GM12878 (cell line): ENCODE results near the gene FSD1L. TPM values are rescaled to one million over a fixed set of nuclear protein-coding genes. Genes with fewer than 3 reads are reported as not detected.

Experiments used
- ATAC-seq: fragments of 200-7000 bp; cut with Tn5 transposase; 3 replicates; pipeline ENCODE4 v1.9.1; 2020; ENCODE audit warnings: mild to moderate bottlenecking, moderate library complexity
- BruUV-seq: library from RNA; stranded (reverse); fragments of 400-500 nt; replicated peaks from 2 replicates; lab custom pipeline; 2021; lab: Mats Ljungman, UMichigan
- CTCF ChIA-PET: fragments of 300-600 bp; sonication (Branson Sonifier 250); formaldehyde crosslinking; extraction: SDS; loops from one replicate; lab custom pipeline; 2021; ENCODE audit warnings: inconsistent platforms; lab: Yijun Ruan, JAX
- POLR2A ChIA-PET: fragments of 350-600 bp; formaldehyde crosslinking; extraction: SDS; loops from one replicate; lab custom pipeline; 2021; ENCODE audit warnings: inconsistent platforms; lab: Charles Lee
- RAD21 ChIA-PET: fragments of 300-600 bp; sonication (Branson Sonifier 250); formaldehyde crosslinking; loops from one replicate; lab custom pipeline; 2023; ENCODE audit warnings: antibody characterized with exemption; ENCODE audit not compliant: unreplicated experiment; lab: Charles Lee
- SMC1A ChIA-PET: fragments of 300-600 bp; sonication (Branson Sonifier 250); formaldehyde crosslinking; loops from one replicate; lab custom pipeline; 2023; ENCODE audit not compliant: unreplicated experiment, uncharacterized antibody; lab: Charles Lee
- DNase-seq: peaks from one replicate; pipeline ENCODE4 v3.0.0-alpha.2; 2011; ENCODE audit warnings: low read depth, low spot score
- FAIRE-seq: peaks from 3 replicates; lab custom pipeline; 2011; peaks lifted over from hg19 to GRCh38; lab: Jason Lieb, UNC
- H2AFZ ChIP-seq: 2 replicates; pipeline ENCODE4 v1.6.0; 2011; ENCODE audit warnings: low read depth, low read length, control low read depth; ENCODE audit not compliant: control insufficient read depth
- H3K27ac ChIP-seq: 2 replicates; pipeline ENCODE4 v1.5.1; 2011; ENCODE audit warnings: control low read depth; ENCODE audit not compliant: control insufficient read depth, insufficient read depth
- H3K27me3 ChIP-seq, 2 experiments: replicated peaks in 1 of 2; 2 replicates each; pipeline versions ENCODE4 v1.6.0 to v1.6.1; 2011; ENCODE audit warnings: low read length in 1 of 2; ENCODE audit not compliant: control insufficient read depth in 2 of 2, insufficient read depth in 2 of 2
- H3K36me3 ChIP-seq, 2 experiments: 2 replicates each; pipeline ENCODE4 v1.5.1; 2011; ENCODE audit warnings: low read length in 1 of 2; ENCODE audit not compliant: control insufficient read depth in 2 of 2, insufficient read depth in 2 of 2
- H3K4me1 ChIP-seq: 2 replicates; pipeline ENCODE4 v1.6.1; 2011; ENCODE audit warnings: mild to moderate bottlenecking, low read length, moderate library complexity, mixed read lengths; ENCODE audit not compliant: control insufficient read depth, insufficient read depth
- H3K4me2 ChIP-seq: 2 replicates; pipeline ENCODE4 v1.6.0; 2011; ENCODE audit warnings: control low read depth; ENCODE audit not compliant: control insufficient read depth, insufficient read depth
- H3K4me3 ChIP-seq: fragments of 200-600 bp; sonication (generic); 2 replicates; pipeline ENCODE4 v1.5.1; 2016
- H3K79me2 ChIP-seq: 2 replicates; pipeline ENCODE4 v1.6.0; 2011; ENCODE audit warnings: low read length; ENCODE audit not compliant: control insufficient read depth, insufficient read depth
- H3K9ac ChIP-seq: 2 replicates; pipeline ENCODE4 v1.8.0; 2011; ENCODE audit warnings: low read length, control low read depth, mixed read lengths; ENCODE audit not compliant: control insufficient read depth, insufficient read depth
- H3K9me3 ChIP-seq: replicated peaks from 3 replicates; pipeline ENCODE4 v1.5.1; 2011; ENCODE audit warnings: mild to moderate bottlenecking, low read length; ENCODE audit not compliant: control insufficient read depth, insufficient read depth
- H4K20me1 ChIP-seq: 2 replicates; pipeline ENCODE4 v1.6.0; 2011; ENCODE audit not compliant: control insufficient read depth, insufficient read depth
- BCLAF1 ChIP-seq: fragments of 450-650 bp; IDR thresholded peaks from 2 replicates; pipeline ENCODE4 v1.6.1; 2017; ENCODE audit warnings: antibody characterized with exemption, mild to moderate bottlenecking, moderate library complexity
- E4F1 ChIP-seq: fragments of 450-650 bp; IDR thresholded peaks from 2 replicates; pipeline ENCODE4 v1.6.1; 2018; ENCODE audit warnings: borderline replicate concordance, mild to moderate bottlenecking; ENCODE audit not compliant: partially characterized antibody
- NFYB ChIP-seq: IDR thresholded peaks from 2 replicates; pipeline ENCODE4 v1.6.1; 2011; ENCODE audit warnings: low read depth, mild to moderate bottlenecking, low read length, improper control_type of control experiment, moderate library complexity; ENCODE audit not compliant: insufficient read depth
- NRF1 ChIP-seq: conservative IDR thresholded peaks from 2 replicates; pipeline ENCODE4 v1.6.1; 2011; ENCODE audit warnings: mild to moderate bottlenecking, low read depth, low read length, improper control_type of control experiment
- ZBED1 ChIP-seq: IDR thresholded peaks from 2 replicates; pipeline ENCODE4 v1.6.1; 2016; ENCODE audit warnings: borderline replicate concordance
- WGBS: methylation state at CpG from one replicate; pipeline ENCODE4 v1.1.6; 2016; ENCODE audit warnings: low lambda C conversion rate; ENCODE audit not compliant: insufficient replicate concordance, insufficient coverage; ENCODE audit errors: missing lambda C conversion rate; 5-methylcytosine and 5-hydroxymethylcytosine counted together
- in situ Hi-C: fragments of 300-500 bp; cut with MboI; formaldehyde crosslinking; loops from 9 replicates; pipeline ENCODE4 v1.14.3; 2018; ENCODE audit warnings: mixed read lengths
- intact Hi-C: fragments of 100-400 bp; cut with micrococcal nuclease; formaldehyde crosslinking; loops from one replicate; pipeline ENCODE4 v1.14.2; 2022; ENCODE audit not compliant: unreplicated experiment
- polyA plus RNA-seq, 11 experiments: library from polyadenylated mRNA; depleted of rRNA in 4 of 11; unstranded in 6 of 11; stranded (reverse) in 5 of 11; fragments of >200 nt; fragmentation: Nextera tagmentation in 4 of 11; fragmentation: Illumina TruSeq in 1 of 11; extraction: Ambion mirVana in 4 of 11; extraction: Trizol in 1 of 11; gene quantifications; 1 replicate in 1 of 11; 2 replicates in 10 of 11; pipeline versions ENCODE4 v1.2.1 to v1.2.3, GENCODE V29; 2011 to 2016; ENCODE audit warnings: inconsistent platforms in 2 of 11, missing spikeins in 2 of 11, low read depth in 1 of 11
- total RNA-seq, 4 experiments: library from RNA; depleted of rRNA in 3 of 4; stranded (reverse); fragments of >200 nt in 3 of 4; fragmentation: Illumina TruSeq in 1 of 4; extraction: Trizol in 1 of 4; gene quantifications; 2 replicates each; pipeline versions ENCODE4 v1.2.1 to v1.2.3, GENCODE V29; 2013 to 2021

FSD1L gene
- total and polyA plus RNA-seq, 10 of the 15 experiments (the other 5 are each of a cell fraction or from before 2014, with no cell fraction given) = 11.9 to 52.4 (median 17.0) TPM

GRCh38 chr9:105511446-105511845, 63.6 kb downstream of the FSD1L start:
- Histone ChIP-seq H2AFZ (no peak overlapping the region), H3K4me1 (no peaks in the 10 kb centered on the region; the same call in 1 of the 2 replicates), H3K4me3 (no peak overlapping the region), H3K27ac (no peak overlapping the region), H3K9ac (no peak overlapping the region), H3K4me2 (no peak overlapping the region), H3K79me2 (peaks cover 7% of the 10 kb centered on the region), H4K20me1 (no peaks in the 10 kb centered on the region), H3K36me3 (peaks cover 15 to 29% of the 10 kb centered on the region in 2 experiments; a peak in 3 of 4 replicates), H3K27me3 (no peaks in the 10 kb centered on the region), H3K9me3 (peaks cover 6% of the 10 kb centered on the region)
- in situ Hi-C loops = no loop called here
- no peak for TF ChIP-seq E4F1
- DNase-seq = no peak
- no peak for ATAC-seq
- CTCF ChIA-PET = interaction anchor here (0.9 to 2.6 kb wide), 4 partner anchors 11 to 46 kb away, joined by 3 to 10 read pairs (median 4); no protein-coding TSS in a partner anchor
- intact Hi-C loops = no loop called here
- POLR2A ChIA-PET = interaction anchor here (0.5 to 2.8 kb wide), 3 partner anchors 11 to 64 kb away, joined by 4 to 15 read pairs (median 5); no protein-coding TSS in a partner anchor
- SMC1A ChIA-PET = interaction anchor here (0.9 to 2.7 kb wide), 9 partner anchors 10 to 99 kb away, joined by 3 to 21 read pairs (median 6); no protein-coding TSS in a partner anchor
- no TSS peak for BruUV-seq
- RAD21 ChIA-PET = interaction anchor here (0.9 to 1.9 kb wide), 7 partner anchors 9 to 61 kb away, joined by 3 to 10 read pairs (median 4); no protein-coding TSS in a partner anchor
- no peak for FAIRE-seq

GRCh38 chr9:105515811-105516413, 68.1 kb downstream of the FSD1L start:
- Histone ChIP-seq H3K79me2 (no peaks in the 10 kb centered on the region), H3K27ac (no peak overlapping the region), H3K36me3 (peaks cover 15% of the 10 kb centered on the region in 2 experiments; a peak in 3 of 4 replicates), H4K20me1 (no peaks in the 10 kb centered on the region), H2AFZ (no peak overlapping the region), H3K27me3 (no peaks in the 10 kb centered on the region), H3K9ac (no peak overlapping the region), H3K9me3 (peaks cover 6% of the 10 kb centered on the region), H3K4me1 (no peaks in the 10 kb centered on the region), H3K4me2 (no peak overlapping the region), H3K4me3 (no peak overlapping the region)
- SMC1A ChIA-PET = interaction anchor here (1.4 kb wide), 1 partner anchor 13 kb away, joined by 4 read pairs; no protein-coding TSS in a partner anchor
- in situ Hi-C loops = no loop called here
- CTCF ChIA-PET = interaction anchor here (0.5 kb wide), 1 partner anchor 74 kb away, joined by 3 read pairs; no protein-coding TSS in a partner anchor
- FAIRE-seq = no peak
- WGBS = 94% methylated on average over 11 of the region's 11 CpGs
- POLR2A ChIA-PET = interaction anchor here (0.7 kb wide), 1 partner anchor 16 kb away, joined by 3 read pairs; no protein-coding TSS in a partner anchor
- no peak for ATAC-seq
- no peak for DNase-seq
- no TSS peak for BruUV-seq
- RAD21 ChIA-PET = interaction anchor here (1.2 kb wide), 1 partner anchor 16 kb away, joined by 3 read pairs; no protein-coding TSS in a partner anchor
- intact Hi-C loops = no loop called here
- TF ChIP-seq ZBED1 (no peak), NFYB (no peak), NRF1 (no peak), BCLAF1 (no peak)
